Activated naive CD8-positive, alpha-beta T cell (primary cell): Measurements from ENCODE around the gene VEGFB.
A peak's percentile ranks its signal among the peaks of the same experiment; 100 is the strongest.
"Not testable (repeated sequence)": the region's sequence is repeated elsewhere in the genome, so short reads cannot be mapped to it uniquely, and the experiment has no call there.

ENCODE experiments used
- H3K27ac Mint-ChIP-seq: one replicate; pipeline ENCODE4 v1.8.0; 2021; ENCODE audit warnings: mixed read lengths
- H3K27me3 Mint-ChIP-seq: one replicate; pipeline ENCODE4 v1.8.0; 2021; ENCODE audit warnings: mixed read lengths
- H3K36me3 Mint-ChIP-seq: one replicate; pipeline ENCODE4 v1.8.0; 2021; ENCODE audit warnings: mixed read lengths
- H3K4me1 Mint-ChIP-seq: one replicate; pipeline ENCODE4 v1.8.0; 2021; ENCODE audit warnings: low read depth, mixed read lengths
- H3K4me3 Mint-ChIP-seq: one replicate; pipeline ENCODE4 v1.8.0; 2021; ENCODE audit warnings: mild to moderate bottlenecking, mixed read lengths
- H3K9me3 Mint-ChIP-seq: one replicate; pipeline ENCODE4 v1.8.0; 2021; ENCODE audit warnings: low read depth, mixed read lengths

Gene VEGFB

DNA sequence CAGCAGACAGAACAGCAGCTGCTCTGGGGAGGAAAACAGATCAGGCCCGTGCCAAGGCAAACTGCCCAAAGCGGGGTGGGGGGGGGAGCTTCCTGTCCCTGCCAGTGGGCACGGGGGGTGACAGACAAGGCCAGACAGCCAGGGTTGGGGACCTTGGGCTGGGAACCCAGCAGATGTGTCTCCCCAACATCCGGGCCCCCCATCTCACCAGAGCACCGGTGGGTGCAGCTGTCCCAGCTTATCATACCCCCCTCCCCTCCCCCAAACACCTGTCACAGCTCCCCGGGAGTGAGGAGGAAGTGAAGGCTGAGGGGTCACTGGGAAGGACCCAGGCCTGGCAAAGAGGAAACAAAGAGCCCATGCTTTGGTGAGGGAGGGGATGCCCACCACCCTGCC, 11.0 kb downstream of the VEGFB start:
- no peaks in the 10 kb centered on the region for H3K36me3 Mint-ChIP-seq
- peak overlapping the region; percentile 94 for H3K4me3 Mint-ChIP-seq
- H3K27me3 Mint-ChIP-seq: no peaks in the 10 kb centered on the region
- peak overlapping the region; percentile 96 for H3K27ac Mint-ChIP-seq
- peaks cover 23% of the 10 kb centered on the region for H3K4me1 Mint-ChIP-seq
- H3K9me3 Mint-ChIP-seq: no peaks in the 10 kb centered on the region

DNA sequence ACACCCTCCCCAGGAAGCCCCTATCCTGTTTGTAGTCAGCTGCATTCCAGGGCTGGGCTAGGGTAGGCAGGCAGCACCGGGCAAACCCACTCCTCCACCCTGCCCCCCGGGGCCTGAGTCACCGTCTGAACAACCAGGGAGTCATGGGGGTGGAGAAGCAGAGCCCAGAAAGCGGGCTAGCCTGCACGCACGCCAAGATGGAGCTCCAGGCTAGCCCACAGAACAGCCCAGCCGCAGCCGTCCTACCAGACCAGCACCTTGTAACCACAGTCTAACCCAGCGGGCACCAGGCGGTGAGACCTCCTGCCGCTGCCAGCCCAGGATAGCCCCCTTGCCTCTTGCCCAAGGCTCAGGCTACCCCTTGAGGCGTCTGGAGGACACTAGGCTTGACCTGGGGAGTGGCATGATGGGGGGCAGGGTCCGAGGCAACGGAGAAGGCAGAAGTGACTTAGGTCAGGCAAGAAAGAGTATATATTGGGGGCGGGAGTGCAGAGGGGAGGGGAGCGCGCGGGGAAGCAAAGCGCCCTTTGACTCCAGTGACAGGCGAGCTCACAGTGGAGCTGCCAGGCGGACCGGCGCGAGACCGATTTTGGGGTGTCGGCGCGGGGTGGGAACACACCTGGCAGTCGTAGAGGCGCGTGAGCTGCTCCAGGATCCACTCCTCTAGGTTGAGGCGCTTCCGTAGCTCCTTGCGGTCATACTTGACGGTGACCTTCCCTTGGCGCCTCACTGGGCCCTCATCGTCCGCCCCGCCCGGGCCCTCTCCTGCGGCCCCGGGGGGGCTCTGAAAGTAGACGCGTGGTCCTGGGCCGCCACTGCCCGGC, 11.6 kb downstream of the VEGFB start:
- peak overlapping the region; percentile 94 for H3K4me3 Mint-ChIP-seq
- H3K27ac Mint-ChIP-seq: peak overlapping the region; percentile 96
- H3K27me3 Mint-ChIP-seq: no peaks in the 10 kb centered on the region
- peaks cover 24% of the 10 kb centered on the region for H3K4me1 Mint-ChIP-seq
- H3K9me3 Mint-ChIP-seq: no peaks in the 10 kb centered on the region
- no peaks in the 10 kb centered on the region for H3K36me3 Mint-ChIP-seq

DNA sequence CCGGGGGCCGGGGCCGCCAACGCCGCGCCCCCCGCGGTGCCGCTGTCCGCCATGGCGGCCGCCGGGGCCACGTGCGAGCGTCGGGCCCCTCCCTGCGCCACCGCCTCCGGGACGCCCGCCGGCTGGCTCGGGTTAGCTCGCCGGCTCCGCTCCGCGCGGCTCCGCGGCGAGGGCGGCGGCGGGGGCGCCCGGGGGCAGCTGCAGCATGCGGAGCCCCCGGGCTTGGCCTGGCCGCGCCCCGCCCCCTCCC, 12.2 kb downstream of the VEGFB start:
- not testable (repeated sequence) for H3K27ac Mint-ChIP-seq, H3K9me3 Mint-ChIP-seq, H3K27me3 Mint-ChIP-seq, H3K36me3 Mint-ChIP-seq
- H3K4me3 Mint-ChIP-seq: peak overlapping the region; percentile 84
- peaks cover 24% of the 10 kb centered on the region for H3K4me1 Mint-ChIP-seq

DNA sequence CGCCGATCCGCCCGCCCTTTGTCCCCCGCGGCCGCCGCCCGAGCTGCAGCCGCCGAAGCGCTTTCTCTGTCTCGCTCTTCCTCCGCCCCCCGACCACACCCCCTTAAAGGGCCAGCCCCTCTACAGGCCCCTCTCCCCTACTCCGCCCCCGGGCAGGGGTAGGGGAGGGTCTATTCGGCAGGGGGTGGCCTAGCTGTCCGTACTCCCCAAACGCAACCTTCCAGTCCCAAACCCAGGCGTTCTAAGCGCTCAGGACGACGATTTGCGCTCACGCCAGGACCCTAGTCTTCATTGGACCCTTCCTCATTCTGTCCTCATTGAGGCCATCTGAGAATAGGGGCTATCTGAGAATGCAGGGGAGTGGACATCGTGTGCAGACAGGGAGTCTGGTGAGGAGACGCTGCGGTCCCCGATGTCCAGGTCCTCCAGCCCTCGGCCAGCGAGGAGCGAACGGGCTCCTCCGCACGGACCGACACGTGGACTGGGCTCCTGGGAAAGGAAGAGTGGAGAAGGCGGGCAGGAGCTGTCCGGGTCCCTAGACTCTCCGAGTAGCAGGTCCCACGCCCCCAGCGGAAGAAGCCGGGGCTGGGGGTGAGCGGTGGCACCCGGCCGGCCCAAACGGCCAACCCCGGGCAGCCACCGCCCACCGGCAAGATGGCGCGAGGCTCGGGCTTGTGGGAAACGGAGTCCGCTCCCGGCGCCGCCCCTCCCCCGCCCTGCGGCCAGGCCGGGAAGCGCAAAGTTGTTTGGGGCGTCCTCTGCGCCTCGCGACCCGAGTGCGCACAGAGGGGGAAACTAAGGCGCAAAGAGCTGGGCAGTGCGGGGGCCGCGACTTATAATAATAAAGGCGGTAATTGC, 12.7 kb downstream of the VEGFB start, which contains the start of gene PPP1R14B:
Gene PPP1R14B (minus strand): TSS at position 73 of the 858 bp plus-strand sequence. CDS start 270 bp downstream, outside the sequence.
- Mint-ChIP-seq H3K27ac (peak within 1 kb of the TSS; percentile 96), H3K9me3 (no peaks in the 10 kb centered on the region), H3K4me3 (peak within 1 kb of the TSS; percentile 94), H3K4me1 (peaks cover 28% of the 10 kb centered on the region), H3K27me3 (no peaks in the 10 kb centered on the region), H3K36me3 (no peaks in the 10 kb centered on the region)

DNA sequence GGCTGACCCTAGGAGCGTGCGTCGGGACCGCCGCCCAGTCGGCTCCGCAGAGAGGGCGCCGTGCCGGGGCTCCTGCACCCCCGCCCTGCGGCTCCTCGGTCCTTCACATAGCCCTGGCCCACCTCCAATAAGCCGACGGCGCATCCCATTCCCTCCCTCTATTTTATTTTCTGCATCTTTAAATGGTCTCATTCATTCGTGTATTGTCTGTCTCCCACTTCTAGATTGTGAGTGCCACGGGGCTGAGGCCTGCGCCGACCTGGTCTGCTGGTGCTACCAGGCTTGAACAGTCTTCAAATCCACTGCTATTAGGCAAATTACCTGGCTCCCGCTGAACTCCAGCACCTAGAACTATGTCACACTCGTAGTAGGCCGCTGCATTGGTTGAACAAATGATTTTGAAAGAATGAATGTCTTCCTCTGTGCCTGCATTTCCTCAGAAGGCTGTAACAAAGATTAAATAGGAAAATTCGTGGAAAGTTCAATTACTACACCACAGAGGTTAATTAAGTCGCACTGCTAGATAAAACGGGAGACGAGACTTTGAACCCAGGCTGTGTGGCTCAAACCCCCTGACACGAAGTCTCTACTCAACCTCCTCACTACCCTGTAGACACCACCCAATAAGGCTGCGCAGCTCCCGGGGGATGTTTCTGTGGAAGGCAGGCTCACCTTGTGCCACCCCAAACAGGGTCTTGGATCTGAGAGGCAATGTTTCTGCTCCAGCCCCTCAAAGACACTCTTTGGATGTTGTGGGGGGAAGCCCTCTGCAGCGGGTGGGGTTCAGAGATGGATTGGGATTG, 13.5 kb downstream of the VEGFB start:
- Mint-ChIP-seq H3K36me3 (no peaks in the 10 kb centered on the region), H3K27me3 (no peaks in the 10 kb centered on the region), H3K4me1 (peaks cover 23% of the 10 kb centered on the region), H3K27ac (peak overlapping the region; percentile 74), H3K9me3 (no peaks in the 10 kb centered on the region), H3K4me3 (peak overlapping the region; percentile 79)

GRCh38 chr11:64248578-64248977, 14.2 kb downstream of the VEGFB start:
- no peaks in the 10 kb centered on the region for H3K36me3 Mint-ChIP-seq
- H3K4me1 Mint-ChIP-seq: peaks cover 18% of the 10 kb centered on the region
- no peaks in the 10 kb centered on the region for H3K9me3 Mint-ChIP-seq
- H3K27ac Mint-ChIP-seq: no peak overlapping the region
- H3K27me3 Mint-ChIP-seq: no peaks in the 10 kb centered on the region
- no peak overlapping the region for H3K4me3 Mint-ChIP-seq

- no peaks in the 10 kb centered on the region for H3K27me3 Mint-ChIP-seq
- H3K36me3 Mint-ChIP-seq: no peaks in the 10 kb centered on the region
- H3K9me3 Mint-ChIP-seq: no peaks in the 10 kb centered on the region
- peaks cover 15% of the 10 kb centered on the region for H3K4me1 Mint-ChIP-seq
- H3K27ac Mint-ChIP-seq: no peak overlapping the region
- H3K4me3 Mint-ChIP-seq: no peak overlapping the region
These were observed 14.7 kb downstream of the VEGFB start for GRCh38 chr11:64249038-64249437.

DNA sequence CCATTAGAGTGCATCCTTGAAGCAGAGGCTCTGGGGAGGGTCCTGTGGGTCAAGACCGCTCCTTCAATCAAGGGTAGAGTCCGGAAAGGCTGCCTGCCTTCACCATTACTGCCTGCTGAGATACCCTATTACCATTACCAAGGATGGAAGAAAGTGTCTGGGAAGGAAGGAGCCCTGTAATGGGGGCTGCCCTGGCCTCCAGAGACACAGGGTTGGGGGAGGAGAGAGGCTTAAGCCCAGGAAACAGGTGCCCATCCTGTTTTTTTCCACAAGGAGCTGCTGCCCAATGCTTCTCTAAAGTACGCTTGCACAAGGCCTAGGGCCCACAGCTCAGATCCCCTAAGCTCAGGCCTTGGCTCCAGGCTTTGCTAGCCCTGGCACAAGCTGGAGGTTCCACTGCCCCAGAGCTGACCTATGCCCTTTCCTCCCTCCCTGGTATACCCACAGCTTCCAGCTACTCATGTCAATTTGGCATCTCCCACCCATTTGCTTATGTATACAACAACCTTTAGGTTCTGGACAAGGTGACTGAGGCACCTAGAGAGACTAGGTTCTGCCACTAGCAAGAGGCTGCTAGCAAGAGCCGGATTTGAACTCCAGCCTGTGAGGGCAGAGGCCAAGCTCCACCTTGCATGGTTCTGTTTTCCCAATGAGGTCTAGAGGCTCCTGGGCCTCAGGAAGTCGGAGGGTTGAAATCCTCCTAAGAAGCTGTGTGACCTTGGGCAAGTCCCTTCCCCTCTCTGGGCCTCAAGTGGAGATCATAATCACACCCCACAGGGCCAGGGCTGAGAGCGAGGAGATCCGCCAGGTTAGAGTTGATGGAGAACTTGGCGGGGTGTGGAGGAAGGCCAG, 15.4 kb downstream of the VEGFB start:
- H3K27ac Mint-ChIP-seq: peak overlapping the region; percentile 22

GRCh38 chr11:64250415-64251015, 16.1 kb downstream of the VEGFB start:
- H3K4me3 Mint-ChIP-seq: peak overlapping the region; percentile 82
- H3K9me3 Mint-ChIP-seq: no peaks in the 10 kb centered on the region
- no peaks in the 10 kb centered on the region for H3K27me3 Mint-ChIP-seq
- H3K4me1 Mint-ChIP-seq: peaks cover 15% of the 10 kb centered on the region
- no peaks in the 10 kb centered on the region for H3K36me3 Mint-ChIP-seq
- no peak overlapping the region for H3K27ac Mint-ChIP-seq

More for the DNA sequence above, 15.4 kb downstream of the VEGFB start:
- H3K4me1 Mint-ChIP-seq: peaks cover 15% of the 10 kb centered on the region
- H3K9me3 Mint-ChIP-seq: no peaks in the 10 kb centered on the region
- no peaks in the 10 kb centered on the region for H3K27me3 Mint-ChIP-seq
- no peaks in the 10 kb centered on the region for H3K36me3 Mint-ChIP-seq
- peak overlapping the region; percentile 58 for H3K4me3 Mint-ChIP-seq

GRCh38 chr11:64251016-64251752, 16.8 kb downstream of the VEGFB start, which contains the start of gene PLCB3:
Gene PLCB3, plus strand, starts transcription at chr11:64251530. Its CDS starts 120 bp downstream, at chr11:64251650.
- Mint-ChIP-seq H3K4me3 (peak within 1 kb of the TSS; percentile 89), H3K27me3 (no peaks in the 10 kb centered on the region), H3K4me1 (peaks cover 15% of the 10 kb centered on the region), H3K27ac (peak within 1 kb of the TSS; percentile 41), H3K9me3 (no peaks in the 10 kb centered on the region), H3K36me3 (no peaks in the 10 kb centered on the region)

GRCh38 chr11:64251753-64252002, 17.3 kb downstream of the VEGFB start:
- H3K4me3 Mint-ChIP-seq: peak overlapping the region; percentile 89
- no peaks in the 10 kb centered on the region for H3K9me3 Mint-ChIP-seq
- H3K4me1 Mint-ChIP-seq: peaks cover 15% of the 10 kb centered on the region
- peak overlapping the region; percentile 41 for H3K27ac Mint-ChIP-seq
- H3K27me3 Mint-ChIP-seq: no peaks in the 10 kb centered on the region
- H3K36me3 Mint-ChIP-seq: no peaks in the 10 kb centered on the region

- H3K27ac Mint-ChIP-seq: peak overlapping the region; percentile 41
- peak overlapping the region; percentile 89 for H3K4me3 Mint-ChIP-seq
- H3K9me3 Mint-ChIP-seq: no peaks in the 10 kb centered on the region
- H3K36me3 Mint-ChIP-seq: no peaks in the 10 kb centered on the region
- peaks cover 15% of the 10 kb centered on the region for H3K4me1 Mint-ChIP-seq
- no peaks in the 10 kb centered on the region for H3K27me3 Mint-ChIP-seq
These were observed 17.9 kb downstream of the VEGFB start for GRCh38 chr11:64252003-64252872.

DNA sequence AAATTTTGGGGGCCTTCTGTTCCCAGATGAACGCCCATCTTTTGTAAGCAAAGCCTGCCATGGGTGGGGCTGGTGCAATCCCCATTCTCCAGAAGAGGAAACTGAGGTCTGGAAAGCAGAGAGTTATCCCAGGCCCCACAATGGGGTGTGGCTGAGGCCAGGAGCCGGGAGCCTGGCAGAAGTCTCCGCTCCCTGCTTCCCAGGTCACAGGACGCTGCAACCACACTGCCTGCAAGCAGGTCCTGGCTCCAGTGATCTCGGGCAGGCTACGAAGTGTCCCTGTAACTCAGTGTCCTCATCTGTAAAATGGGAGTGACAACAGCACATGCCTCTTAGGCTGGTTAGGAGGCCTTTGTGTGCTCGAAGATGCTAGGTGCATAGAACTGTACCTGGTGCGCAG, 18.7 kb downstream of the VEGFB start:
- Mint-ChIP-seq H3K4me3 (peak overlapping the region; percentile 32), H3K36me3 (no peaks in the 10 kb centered on the region), H3K27ac (no peak overlapping the region), H3K4me1 (peaks cover 12% of the 10 kb centered on the region), H3K27me3 (no peaks in the 10 kb centered on the region), H3K9me3 (no peaks in the 10 kb centered on the region)
